ENCODE measurements around the gene MCOLN3.

Gene MCOLN3, protein sequence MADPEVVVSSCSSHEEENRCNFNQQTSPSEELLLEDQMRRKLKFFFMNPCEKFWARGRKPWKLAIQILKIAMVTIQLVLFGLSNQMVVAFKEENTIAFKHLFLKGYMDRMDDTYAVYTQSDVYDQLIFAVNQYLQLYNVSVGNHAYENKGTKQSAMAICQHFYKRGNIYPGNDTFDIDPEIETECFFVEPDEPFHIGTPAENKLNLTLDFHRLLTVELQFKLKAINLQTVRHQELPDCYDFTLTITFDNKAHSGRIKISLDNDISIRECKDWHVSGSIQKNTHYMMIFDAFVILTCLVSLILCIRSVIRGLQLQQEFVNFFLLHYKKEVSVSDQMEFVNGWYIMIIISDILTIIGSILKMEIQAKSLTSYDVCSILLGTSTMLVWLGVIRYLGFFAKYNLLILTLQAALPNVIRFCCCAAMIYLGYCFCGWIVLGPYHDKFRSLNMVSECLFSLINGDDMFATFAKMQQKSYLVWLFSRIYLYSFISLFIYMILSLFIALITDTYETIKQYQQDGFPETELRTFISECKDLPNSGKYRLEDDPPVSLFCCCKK

DNA sequence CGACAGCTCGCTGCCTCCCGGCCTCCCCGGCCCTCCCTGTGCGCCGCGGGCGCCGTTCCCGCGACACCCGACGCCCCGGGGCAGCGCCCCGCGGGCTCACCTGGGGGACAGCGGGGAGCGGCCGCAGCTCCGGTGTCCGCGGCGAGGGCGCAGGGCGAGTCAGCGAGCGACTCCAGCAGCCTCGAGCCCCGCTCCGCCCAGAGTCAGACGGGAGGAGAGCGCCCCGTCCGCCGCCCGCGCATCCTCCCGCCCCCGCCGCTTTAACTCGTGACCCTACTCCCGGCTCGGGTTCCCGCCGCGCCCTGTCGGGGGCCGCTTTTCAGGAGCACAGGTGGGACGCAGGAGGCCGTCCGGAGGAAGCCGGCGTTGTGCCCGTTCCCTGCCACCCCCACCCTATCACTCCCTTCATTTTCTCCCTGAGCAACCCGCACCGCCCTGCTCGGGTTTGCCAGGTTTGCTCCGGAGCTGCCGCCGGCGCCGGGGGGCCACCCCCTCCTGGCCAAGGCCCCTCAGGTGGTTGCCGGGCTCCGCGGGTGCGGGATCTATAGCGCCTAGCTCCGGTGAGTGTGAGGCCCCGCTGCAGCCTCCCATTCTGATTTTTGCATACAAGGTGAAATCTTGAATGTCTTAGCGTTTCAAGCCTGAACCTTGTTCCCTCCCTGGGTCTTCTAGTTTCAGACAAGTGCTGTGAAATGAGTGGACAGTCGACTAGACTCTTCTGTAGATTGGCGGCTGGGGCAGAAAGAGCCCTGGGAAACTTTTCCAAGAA is at the start of gene MCOLN3:
Gene MCOLN3, minus strand, starts transcription at position 205 of the 769 bp plus-strand sequence. CDS start 3,140 bp downstream, outside the sequence.
- peak; percentile 69 for DNase-seq (ENCODE audit: low spot score)

DNA sequence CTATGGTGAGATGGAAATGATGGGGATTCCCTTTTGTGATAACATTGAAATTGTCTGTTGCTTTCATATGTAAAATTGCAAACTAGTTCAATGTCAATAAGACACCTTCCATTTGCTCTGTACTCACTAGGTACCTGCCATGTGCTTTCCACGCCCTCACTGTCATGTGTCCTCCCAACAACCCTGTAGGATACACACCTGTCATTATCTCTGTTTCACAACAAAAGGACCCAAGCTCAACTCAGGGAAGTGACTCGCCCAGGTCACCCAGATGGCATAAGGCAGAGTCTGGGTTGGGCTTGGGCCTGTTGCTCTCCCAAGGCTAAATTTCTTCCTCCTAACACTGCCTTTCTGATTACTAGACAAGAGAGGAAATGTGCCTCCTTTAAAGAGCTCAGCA is 45.3 kb upstream of the MCOLN3 start:
- no peak for DNase-seq (ENCODE audit: low spot score)

DNA sequence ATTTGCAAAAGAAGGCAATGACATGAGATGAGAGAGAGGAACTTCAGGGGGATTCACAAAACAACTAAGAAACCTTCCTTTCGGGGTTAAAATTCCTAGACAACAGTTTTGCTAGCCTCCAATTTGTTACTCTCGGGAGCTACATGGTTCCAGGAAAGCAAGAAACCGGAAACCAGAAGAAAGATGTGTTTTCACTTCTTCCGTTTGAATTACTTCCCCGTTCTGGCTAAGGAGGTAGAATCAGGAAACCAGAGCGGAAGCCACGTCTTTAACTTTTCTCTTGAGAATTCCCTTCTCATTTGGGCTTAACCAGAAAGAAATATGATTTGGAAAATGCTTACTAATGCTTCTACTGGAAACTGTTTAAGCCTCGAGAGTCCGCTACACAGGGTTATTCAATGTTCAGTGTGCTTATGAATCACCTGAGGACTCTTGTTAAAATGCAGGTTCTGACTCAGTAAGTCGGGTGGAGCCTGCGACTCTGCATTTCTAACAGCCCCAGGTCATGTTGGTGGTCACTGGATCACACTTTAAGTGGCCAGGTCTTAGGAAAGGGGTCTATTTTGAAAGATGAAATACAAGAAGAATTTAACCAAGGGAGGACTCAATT is 43.5 kb upstream of the MCOLN3 start:
- DNase-seq (ENCODE audit: low spot score): no peak

DNA sequence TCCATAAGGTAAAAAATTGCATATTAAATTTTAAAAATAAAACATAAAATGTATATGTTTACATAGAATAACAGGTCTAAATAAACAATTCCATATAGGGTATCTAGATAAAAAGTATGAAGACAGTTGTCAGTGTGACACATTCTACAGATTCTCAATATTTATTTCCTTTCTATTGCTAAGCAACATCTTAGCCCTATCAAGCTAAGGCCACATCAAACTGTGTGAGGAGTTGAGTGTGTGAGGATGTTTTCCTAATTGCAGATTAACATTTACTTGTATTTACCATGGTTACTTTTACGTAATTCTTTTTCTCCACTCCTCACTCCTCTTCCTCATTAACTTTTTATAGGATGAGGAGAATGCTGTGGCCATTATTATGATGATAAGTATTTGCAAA is 41.9 kb upstream of the MCOLN3 start:
- DNase-seq (ENCODE audit: low spot score): no peak

DNA sequence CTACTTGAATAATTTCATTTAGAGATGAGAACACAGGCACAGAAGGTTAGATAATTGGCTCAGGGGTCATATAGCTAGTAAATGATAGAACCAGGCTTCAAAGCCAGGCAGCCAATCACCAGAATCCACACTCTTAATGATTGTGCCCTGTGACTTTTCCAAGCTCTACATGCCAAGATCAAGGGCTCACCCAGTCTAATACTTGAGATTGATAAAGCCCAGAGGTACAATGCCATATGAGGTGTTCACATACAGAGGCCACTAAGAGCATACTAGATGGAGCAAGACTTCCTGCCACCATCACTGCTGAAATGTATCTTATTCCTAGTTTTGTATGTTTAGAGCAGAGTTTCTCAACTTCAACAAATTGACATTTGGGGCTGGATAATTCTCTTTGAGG is 40.9 kb upstream of the MCOLN3 start:
- no peak for DNase-seq (ENCODE audit: low spot score)

DNA sequence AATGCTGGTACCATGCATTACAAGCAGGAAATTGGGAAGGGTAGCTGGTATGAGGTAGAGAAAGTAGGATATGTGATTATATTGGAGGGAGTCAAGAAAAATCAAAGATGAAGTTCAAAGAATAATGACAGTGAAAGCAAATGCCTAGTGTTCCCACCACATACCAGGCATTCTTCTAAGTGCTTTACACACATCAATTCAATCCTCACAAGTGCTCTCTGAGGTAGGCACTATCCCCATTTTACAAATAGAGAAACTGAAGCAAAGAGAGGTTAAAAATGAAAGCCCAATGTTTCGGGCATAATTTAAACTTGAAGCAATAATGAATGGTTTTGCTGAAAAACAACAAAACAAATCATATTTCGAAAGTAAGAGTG is 40.1 kb upstream of the MCOLN3 start:
- no peak for DNase-seq (ENCODE audit: low spot score)

DNA sequence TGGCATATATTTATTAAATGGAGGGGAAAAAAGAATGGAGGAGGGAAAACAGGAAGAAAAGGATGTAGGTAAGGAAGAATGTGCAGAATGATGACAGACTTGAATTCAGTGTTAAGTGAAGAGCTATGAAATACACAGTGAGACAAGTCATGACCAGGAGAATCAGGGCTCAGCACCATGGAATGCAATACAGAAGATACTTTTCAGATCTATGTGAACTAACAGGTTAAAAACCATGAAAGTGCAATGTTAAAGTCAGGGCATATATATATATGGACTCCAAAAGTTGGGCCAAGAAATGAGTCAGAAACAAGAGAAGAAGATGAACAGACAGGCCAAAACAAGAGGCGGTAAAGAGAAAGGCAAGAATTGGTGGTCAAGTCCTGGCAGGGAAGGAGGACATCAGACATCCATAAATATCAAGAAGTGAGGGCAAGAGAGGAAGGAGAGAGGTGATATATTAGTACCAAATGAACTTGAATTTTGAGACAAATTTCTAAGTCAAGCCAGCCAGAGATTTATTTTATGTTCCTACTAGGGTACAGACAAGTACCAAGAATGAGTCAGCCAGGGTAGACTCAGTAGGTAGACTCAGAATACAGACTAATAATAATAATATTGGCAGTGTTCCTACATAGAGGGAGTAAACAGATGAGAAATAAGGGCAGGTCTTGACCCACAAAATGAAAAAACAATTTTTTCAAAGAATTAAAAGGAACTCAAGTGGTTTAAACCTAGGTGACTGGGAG is 39.5 kb upstream of the MCOLN3 start:
- DNase-seq (ENCODE audit: low spot score): no peak

DNA sequence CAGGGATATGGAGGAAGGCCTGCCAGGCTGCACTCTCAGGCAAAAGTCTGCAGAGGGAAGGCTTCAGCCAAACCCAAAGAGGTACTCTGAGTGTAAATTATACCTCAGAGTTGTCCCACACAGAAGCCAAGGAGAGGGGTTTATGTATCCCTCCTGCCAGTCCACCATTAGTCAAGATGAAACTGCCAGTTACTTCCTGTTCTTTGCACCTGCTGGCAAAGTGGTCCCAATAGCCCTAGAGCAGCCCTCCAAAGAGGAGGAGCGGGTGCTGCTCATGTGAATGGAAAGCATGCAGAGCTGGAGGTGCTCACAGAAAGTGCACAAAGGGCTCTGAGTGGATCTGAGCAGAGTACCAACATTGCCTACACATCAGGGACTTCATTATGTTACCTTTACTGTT is 37.1 kb upstream of the MCOLN3 start:
- DNase-seq (ENCODE audit: low spot score): no peak

DNA sequence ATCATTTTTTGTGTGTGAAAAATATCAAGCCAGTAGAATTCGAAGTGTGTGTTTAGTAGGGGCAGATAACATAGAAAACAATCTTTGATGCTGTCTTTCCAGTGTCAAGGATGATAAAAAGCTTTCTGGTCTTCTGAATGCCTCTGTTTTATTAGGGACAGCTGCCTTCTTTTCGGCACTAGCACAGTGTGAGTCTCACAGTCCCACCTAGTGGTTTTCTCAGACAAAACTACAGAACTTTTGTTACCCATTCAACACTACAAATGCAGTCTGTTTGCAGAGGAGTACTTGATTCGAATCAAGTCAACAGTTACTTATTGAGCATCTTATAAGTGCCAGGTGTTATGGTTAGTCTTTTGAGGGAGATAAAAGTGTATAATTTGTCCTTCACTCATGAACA is 30.6 kb upstream of the MCOLN3 start:
- peak; percentile 29 for DNase-seq (ENCODE audit: low spot score)

DNA sequence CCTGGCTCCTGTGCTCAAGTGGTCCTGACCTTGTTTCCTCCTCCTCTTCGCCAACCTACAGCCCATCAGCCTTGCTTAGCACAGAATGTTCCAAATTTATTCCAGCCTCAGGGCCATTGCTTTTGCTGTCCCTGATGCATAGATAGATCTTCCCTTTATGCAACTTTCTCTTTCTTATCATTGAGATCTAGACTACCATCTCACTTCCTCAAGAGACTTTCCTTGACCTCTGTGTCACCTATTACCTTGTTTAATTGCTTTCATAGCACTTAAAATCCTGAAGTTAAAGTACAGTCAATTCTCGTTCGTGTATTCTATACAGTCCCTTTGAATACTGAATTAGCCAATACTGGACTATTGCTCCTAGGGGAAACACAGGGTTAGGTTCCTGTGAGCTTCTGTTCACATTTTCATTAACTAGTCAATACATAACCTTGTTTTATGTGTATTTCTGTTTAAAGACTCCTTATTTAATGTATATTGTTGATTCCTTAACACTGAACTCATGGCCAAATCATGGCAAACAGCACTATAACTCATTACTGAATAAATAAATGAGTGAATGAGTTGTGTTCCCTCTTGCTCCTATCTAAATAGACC is 26.2 kb upstream of the MCOLN3 start:
- DNase-seq (ENCODE audit: low spot score): no peak

DNA sequence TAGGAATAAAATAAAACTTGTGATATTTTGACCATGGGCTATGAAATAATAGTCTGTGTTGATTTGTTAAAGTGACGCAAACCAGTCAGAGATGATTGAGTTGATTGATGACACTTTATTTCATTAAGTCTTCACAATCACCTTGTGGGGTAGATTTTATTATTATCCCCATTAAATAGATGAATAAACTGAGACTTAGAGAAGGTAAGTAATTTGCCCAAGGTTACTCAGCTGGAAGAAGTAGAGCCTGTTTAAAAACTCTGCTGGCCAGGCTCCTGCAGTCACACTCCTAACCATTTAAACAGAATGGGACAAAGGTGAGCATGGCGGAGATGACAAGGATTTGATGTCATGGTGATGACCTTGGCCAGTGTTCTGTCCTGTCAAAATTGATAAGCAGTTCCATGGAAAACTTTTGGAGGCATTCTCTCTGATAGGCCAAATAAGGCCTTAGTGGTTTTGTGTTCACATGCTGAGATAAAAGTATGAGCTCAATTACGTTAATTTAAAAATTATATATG is 22.7 kb upstream of the MCOLN3 start:
- DNase-seq (ENCODE audit: low spot score): no peak

DNA sequence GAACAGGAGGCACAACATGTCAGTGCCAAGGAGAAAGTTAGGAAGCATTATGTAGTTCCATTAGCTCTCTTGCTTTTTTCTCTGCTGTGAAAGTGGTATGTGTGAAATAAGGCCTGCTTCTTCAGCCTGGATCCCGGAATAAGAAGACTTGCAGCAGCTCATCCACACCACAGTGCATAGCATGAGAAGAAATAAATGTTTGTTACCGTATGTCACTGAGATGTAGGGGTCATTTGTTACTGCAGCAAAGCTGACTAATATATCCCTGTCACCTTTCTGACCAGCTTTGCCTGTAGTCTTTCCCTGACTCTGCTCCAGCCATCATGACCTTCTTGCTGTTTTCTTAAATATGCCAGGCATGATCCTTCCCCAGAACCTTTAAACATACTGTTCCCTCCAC is 20.5 kb upstream of the MCOLN3 start:
- DNase-seq (ENCODE audit: low spot score): no peak

DNA sequence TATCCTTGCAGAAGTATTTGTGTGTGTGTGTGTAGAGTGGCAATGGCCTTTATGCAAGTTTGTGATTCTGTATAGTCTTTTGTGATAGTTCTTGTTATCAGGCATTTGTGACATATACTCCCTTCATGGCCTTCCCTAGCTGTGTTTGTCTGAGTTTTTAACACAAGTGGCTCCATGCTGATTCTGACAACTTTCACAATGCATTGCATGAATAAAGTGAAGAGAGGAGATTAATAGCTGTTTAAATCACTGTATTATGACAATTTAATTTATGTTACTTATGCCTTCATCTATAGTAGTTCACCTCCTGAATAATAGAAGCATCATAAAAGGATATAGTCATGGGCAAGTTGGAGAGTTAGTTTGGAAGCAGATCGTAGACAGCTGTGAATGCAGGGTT is 17.2 kb upstream of the MCOLN3 start:
- no peak for DNase-seq (ENCODE audit: low spot score)

DNA sequence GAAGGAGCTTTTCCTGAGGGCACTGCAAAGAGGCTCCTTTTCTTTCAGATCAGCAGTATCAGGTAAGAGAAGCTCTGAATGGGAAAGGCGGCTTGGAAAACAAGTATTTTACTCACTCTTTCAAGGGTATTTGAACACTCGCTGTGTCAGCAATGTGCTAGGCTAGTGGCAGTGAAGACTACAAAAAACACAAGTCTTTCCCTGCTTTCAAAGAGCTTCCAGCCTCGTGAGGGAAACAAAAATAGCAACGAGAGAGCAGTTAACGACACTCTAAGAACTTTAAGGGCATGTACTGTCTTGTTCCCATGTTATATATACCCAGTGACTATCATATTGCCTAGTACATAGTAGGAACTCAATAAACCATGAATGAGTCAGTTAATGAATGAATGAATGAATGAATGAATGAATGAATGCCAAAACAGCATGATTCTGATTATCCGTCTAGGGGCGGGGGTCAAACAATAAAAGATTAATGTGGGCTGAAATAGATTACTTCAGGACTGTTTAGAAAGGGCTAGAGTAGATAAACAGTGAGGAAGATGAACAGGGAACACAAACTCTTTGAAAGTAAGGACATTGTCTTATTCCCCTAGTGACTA is 14.2 kb upstream of the MCOLN3 start:
- DNase-seq (ENCODE audit: low spot score): no peak

DNA sequence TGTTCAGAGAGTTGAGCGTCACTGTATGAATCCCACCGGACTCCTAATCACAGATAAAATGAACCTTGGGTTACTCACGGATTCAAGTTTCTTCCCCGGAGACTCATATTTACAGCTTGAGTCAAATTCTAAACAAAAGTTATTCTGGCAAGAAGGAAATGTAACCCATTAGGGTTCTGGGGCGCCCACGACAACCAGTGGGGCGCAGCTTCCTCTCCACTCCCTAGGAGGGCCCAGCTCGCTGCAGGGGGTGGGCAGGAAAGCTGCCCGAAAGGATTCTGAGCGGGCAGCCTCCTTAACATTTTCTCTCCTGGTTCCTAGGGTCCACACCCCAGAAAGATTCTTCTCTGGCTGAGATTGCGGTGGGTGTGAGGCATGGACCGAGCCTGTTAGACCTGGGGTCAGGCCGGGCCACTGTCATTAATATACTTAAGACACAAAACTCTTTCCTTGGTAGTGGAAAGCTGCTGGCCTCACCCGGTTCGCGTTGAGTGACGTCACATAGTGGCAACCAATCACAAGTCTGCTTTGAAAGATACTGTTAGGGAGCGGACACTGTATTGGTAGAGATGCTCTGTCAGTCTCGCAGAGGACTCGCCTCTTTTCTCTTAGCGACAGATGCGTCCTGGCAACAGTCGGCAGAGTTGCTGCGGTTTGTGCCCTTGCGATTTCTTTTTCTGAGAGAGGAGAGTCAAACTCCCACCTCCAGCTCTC is 13.6 kb upstream of the MCOLN3 start:
- DNase-seq (ENCODE audit: low spot score): peak; percentile 98

DNA sequence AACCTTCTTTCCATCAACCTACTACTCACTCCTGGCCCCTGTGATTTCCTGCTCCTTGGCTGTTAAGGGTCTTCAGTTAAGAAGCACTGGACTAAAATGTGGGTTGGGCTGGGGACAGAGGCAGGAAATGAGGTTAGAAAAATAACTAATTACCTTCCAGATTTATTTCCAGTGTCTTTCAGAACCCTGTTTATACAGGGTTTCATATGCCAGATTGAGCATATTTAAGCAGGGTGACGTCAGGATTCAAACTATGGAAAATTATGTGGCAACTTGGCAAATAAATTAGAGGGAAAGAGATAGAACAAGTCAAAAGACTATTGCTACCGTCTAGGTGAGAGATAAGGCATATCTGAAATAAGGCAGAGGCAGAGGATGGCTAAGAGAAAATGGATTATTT is 11.7 kb upstream of the MCOLN3 start:
- DNase-seq (ENCODE audit: low spot score): no peak

DNA sequence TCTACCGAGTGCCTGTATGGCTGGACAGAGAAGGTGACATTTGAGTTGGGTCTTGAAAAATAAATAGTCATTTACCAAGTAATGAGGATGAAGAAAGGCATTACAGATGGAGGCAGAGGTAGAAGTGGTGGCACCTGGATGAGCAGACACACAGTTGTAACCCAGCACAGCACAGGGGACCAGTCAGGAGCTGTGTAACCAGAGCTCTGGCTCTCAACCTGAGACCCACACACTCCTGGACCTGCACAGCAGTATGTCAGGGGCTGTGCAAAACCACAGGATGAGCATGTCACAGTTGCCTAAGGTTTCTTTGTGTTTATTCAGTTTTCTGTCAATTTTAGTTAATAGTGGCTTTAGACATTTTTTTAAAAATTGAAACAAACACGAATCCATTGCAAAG is 11.3 kb upstream of the MCOLN3 start:
- no peak for DNase-seq (ENCODE audit: low spot score)

DNA sequence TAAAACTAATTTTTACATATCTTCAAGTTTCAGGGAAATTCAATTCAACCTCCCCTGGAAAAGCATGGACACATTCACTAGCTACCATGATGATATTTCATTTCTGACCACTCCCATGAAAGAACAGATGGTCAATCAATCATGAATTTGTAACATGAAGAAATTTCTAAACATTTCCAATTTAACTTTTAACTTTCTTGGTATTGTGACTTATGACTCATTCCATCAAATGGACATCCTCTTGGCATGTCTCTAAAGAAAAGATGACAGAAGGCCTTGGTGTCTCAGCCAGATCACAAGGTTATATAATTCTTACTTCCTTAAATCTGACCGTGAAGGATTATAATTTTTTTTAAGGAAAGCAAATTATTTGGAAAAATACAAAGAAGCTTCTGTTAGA is 10.5 kb upstream of the MCOLN3 start:
- DNase-seq (ENCODE audit: low spot score): no peak

DNA sequence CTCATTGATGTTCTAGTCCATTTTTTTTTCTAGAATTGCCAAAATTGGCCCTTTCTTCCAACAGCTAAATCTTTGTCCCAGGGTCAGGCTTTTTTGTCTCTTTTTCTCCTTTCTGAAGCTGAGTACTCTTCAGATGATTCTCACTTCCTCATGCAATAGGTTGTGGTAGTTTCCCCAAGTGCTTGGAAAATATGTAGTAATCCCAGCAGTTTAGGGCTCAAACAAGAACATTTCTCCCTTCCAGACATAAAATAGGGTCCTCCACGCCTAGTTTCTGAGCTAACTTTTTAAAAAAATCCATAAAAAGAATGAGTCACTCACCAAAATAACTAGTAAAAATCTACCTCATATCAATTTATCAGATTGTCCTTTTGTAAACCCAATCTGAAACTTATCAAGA is 10.0 kb upstream of the MCOLN3 start:
- no peak for DNase-seq (ENCODE audit: low spot score)

DNA sequence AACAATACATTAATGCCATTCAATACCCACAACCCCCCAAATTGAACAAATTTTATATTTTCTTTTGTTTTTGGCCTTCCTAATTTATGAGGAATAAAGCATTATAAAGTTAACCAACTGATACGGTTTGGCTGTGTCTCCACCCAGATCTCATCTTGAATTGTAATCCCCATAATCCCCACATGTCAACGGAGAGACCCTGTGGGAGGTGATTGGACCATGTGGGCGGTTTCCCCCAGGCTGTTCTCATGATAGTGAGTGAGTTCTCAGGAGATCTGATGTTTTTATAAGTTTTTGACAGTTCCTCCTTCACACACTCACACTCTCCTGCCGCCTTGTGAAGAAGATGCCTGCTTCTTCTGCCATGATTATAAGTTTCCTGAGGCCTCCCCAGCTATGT is 6.4 kb upstream of the MCOLN3 start:
- DNase-seq (ENCODE audit: low spot score): no peak
